ENCODE results near the gene PRSS56. TPM values are rescaled to one million over a fixed set of nuclear protein-coding genes. Genes with fewer than 3 reads are reported as not detected.

The PRSS56 gene
- total RNA-seq, 4 donors from 2014 or later = not detected

DNA sequence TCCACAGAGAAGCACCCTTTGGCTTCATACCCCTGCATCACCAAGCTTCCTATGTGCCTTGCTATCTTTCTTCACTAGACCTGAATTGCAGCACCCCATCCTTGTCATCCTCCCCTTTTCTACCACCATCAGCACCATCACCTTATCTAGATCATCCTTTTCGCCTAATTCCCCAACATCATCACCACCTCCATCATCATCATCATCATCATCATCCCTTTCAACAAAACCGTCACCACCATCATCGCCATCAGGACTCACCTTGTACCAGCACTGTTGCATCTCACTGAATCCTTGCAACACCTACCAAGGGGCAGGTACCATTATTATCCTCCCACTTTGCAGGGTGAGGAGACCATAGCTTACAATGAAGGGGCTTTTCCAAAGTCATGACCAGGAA, 21.7 kb upstream of the PRSS56 start:
- Histone ChIP-seq H3K4me3 (no peak overlapping the region), H3K27me3 (peaks cover 0 to 22% of the 10 kb centered on the region in 2 donors), H3K9me3 (no peaks in the 10 kb centered on the region), H3K4me1 (peaks cover 0 to 13% (median 3%) of the 10 kb centered on the region in 4 donors), H3K36me3 (no peaks in the 10 kb centered on the region), H3K27ac (no peak overlapping the region)
- WGBS, 2 donors = 94 to 98% methylated on average over 3 of the region's 3 CpGs
- TF ChIP-seq CTCF (IDR thresholded peaks at IDR 0.05) = no peak
- no peak for TF ChIP-seq EP300 (IDR thresholded peaks at IDR 0.05)
- no peak for TF ChIP-seq POLR2A (IDR thresholded peaks at IDR 0.05)
- DNase-seq (ENCODE audit: low spot score in 2 of 2) = no peak

GRCh38 chr2:232501331-232501771, 18.8 kb upstream of the PRSS56 start:
- WGBS, 2 donors = 72 to 79% methylated on average over 9 of the region's 9 CpGs

DNA sequence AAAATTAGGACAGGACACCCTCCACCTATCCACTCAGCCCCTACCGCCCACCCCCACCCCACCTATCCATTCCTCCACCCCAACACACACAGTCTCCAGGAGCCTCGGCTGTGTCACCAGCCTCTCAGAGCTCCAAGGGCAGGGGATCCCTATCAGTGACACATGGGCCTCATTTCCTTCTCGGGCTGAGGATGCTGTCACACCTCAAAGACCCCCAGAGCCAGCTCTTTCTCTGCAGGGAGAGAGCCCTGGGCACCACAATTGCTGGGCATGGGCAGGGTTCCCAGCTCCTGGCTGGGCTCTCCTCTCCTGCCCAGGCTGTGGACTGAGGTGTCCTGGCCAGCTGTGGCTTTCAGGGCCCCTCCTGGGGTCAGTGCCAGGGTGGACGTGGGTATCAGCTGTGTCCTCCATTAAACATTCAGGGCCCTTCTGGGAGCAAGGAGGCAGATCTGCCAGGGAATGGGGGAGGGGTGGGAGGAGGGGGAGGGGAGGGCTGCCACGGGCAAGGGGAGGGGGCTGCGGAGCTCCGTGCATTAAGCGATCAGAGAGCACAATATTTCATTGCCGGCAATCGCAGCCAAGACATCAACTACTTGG, 18.3 kb upstream of the PRSS56 start:
- 51 to 52% methylated on average over 10 of the region's 10 CpGs for WGBS, 2 donors
- peaks cover 0 to 51% of the 10 kb centered on the region in 2 donors for H3K27me3 ChIP-seq
- no peak overlapping the region for H3K27ac ChIP-seq

More at GRCh38 chr2:232501331-232501771, 18.8 kb upstream of the PRSS56 start:
- no peak for TF ChIP-seq CTCF (IDR thresholded peaks at IDR 0.05)
- no peak for TF ChIP-seq EP300 (IDR thresholded peaks at IDR 0.05)
- TF ChIP-seq POLR2A (IDR thresholded peaks at IDR 0.05) = no peak
- Histone ChIP-seq H3K4me3 (no peak overlapping the region), H3K4me1 (peaks cover 0 to 17% (median 3%) of the 10 kb centered on the region in 4 donors), H3K36me3 (no peaks in the 10 kb centered on the region), H3K9me3 (no peaks in the 10 kb centered on the region), H3K27ac (no peak overlapping the region), H3K27me3 (peaks cover 0 to 49% of the 10 kb centered on the region in 2 donors)
- DNase-seq (ENCODE audit: low spot score in 2 of 2) = no peak

GRCh38 chr2:232502511-232502910, 17.7 kb upstream of the PRSS56 start:
- TF ChIP-seq POLR2A (IDR thresholded peaks at IDR 0.05) (no peak), EP300 (IDR thresholded peaks at IDR 0.05) (no peak), CTCF (IDR thresholded peaks at IDR 0.05) (no peak)
- Histone ChIP-seq H3K27ac (no peak overlapping the region), H3K27me3 (peaks cover 0 to 53% of the 10 kb centered on the region in 2 donors), H3K4me3 (peak overlapping the region in 1 of 4 donors; percentile 47), H3K9me3 (no peaks in the 10 kb centered on the region), H3K36me3 (no peaks in the 10 kb centered on the region), H3K4me1 (peaks cover 0 to 17% (median 3%) of the 10 kb centered on the region in 4 donors)
- no peak for DNase-seq (ENCODE audit: low spot score in 2 of 2)
- 7 to 22% methylated on average over 20 of the region's 21 CpGs for WGBS, 2 donors

More for the DNA sequence above, 18.3 kb upstream of the PRSS56 start:
- TF ChIP-seq POLR2A (IDR thresholded peaks at IDR 0.05) (no peak), CTCF (IDR thresholded peaks at IDR 0.05) (no peak), EP300 (IDR thresholded peaks at IDR 0.05) (no peak)
- Histone ChIP-seq H3K4me3 (no peak overlapping the region), H3K36me3 (no peaks in the 10 kb centered on the region), H3K4me1 (peaks cover 0 to 17% (median 3%) of the 10 kb centered on the region in 4 donors), H3K9me3 (no peaks in the 10 kb centered on the region)
- no peak for DNase-seq (ENCODE audit: low spot score in 2 of 2)

DNA sequence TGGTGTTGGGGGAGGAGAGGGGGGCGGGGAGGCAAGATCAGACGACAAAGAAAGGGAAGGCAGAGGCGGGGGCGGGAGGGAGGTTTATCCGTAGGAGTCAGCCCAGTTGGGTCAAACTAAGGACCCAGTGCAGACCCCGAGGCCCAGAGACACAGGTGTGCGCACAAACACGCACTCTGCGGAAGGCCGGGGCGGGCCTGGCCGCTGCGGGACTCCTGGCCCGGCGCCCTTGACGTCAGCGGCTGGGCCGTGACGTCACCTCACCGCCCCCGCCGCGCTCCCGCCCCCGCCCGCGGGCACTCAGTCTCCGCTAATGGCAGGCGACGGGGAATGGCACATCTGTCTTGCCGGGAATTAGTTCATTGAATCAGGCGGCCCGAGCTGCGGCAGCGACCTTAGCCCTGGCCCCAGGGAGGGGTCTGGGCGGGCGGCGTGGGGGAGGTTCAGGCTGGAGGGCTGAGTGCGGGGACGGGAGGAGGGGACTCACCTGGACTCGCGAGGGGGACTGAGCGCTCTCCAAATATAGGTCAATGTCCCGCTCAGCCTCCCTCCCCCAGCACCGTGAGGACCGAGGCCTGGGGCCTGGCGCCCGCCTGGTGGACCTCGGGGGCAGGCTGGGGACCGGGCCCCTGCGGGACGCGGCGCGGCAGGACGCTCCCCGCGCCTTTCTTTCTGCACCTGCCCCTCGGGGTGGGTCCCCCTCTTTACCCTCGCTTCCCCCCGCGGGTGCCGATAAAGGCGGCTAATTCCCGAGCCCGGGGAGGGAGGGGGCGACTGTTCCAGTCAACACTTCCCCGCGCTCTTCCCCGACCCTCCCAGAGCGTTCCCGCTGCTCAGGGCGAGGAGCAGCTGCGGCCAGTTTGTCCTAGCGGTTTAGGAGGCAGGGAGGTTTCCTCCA, 17.0 kb upstream of the PRSS56 start:
- H3K36me3 ChIP-seq = no peaks in the 10 kb centered on the region
- TF ChIP-seq CTCF (IDR thresholded peaks at IDR 0.05) = no peak
- H3K27ac ChIP-seq = no peak overlapping the region
- H3K9me3 ChIP-seq = no peaks in the 10 kb centered on the region
- no peak for DNase-seq (ENCODE audit: low spot score in 2 of 2)
- WGBS, 2 donors = 0 to 1% methylated on average over 30 to 58 of the region's 75 CpGs
- peaks cover 0 to 17% (median 3%) of the 10 kb centered on the region in 4 donors for H3K4me1 ChIP-seq
- peaks cover 0 to 53% of the 10 kb centered on the region in 2 donors for H3K27me3 ChIP-seq
- H3K4me3 ChIP-seq = peak overlapping the region; percentile 10 to 47 (median 26)
